ENCODE results near the gene AQP10. TPM values are rescaled to one million over a fixed set of nuclear protein-coding genes. Genes with fewer than 3 reads are reported as not detected.
"Not testable (repeated sequence)": the region's sequence is repeated elsewhere in the genome, so short reads cannot be mapped to it uniquely, and the experiment has no call there.

The AQP10 gene
- total RNA-seq, 1 experiment from 2014 or later: not detected

DNA sequence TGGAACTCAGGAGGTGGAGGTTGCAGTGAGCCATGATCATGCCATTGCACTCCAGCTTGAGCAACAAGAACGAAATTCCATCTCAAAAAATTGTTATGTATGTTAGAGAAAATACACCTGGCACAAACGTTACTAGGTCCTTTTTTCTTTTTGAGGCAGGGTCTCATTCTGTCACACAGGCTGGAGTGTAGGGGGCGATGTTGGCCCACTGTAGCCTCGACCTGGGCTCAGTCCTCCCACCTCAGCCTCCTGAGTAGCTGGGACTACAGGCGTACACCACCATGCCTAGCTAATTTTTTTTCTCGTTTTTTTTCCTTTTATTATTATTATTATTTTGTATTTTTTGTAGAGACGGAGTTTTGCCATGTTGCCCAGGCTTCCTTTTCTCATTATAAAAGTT lies 44.1 kb upstream of the AQP10 start:
- no peak for ATAC-seq
- Histone ChIP-seq H3K36me3 (ENCODE audit: control insufficient read depth, insufficient read depth, low read length) (peaks cover 6% of the 10 kb centered on the region; the same call in 1 of the 2 replicates), H3K27ac (ENCODE audit: low read length) (no peak overlapping the region), H3K9me3 (ENCODE audit: control insufficient read depth, insufficient read depth, low read depth, low read length) (no peaks in the 10 kb centered on the region), H3K4me1 (ENCODE audit: control insufficient read depth, insufficient read depth, low read length) (peaks cover 5% of the 10 kb centered on the region; the same call in 1 of the 2 replicates), H3K27me3 (ENCODE audit: control insufficient read depth, insufficient read depth, low read length) (no peaks in the 10 kb centered on the region), H3K4me3 (ENCODE audit: low read depth in 2 of 2, low read length in 2 of 2) (no peak overlapping the region)
- DNase-seq (ENCODE audit: low read depth, low spot score): no peak
- no TSS peak for BruUV-seq (replicated peaks)
- in situ Hi-C loops (cut with HindIII; ENCODE audit: low pct_unique_long_range_greater_than_20kb, low sequenced_read_pairs): no loop called here
- ChIA-PET POLR2A (no interaction called here), CTCF (interaction anchor here (2.1 kb wide), 1 partner anchor 59 kb away, joined by 11 read pairs; no protein-coding TSS in a partner anchor)
- intact Hi-C loops (cut with micrococcal nuclease; ENCODE audit: unreplicated experiment): no loop called here
- TF ChIP-seq, protein P1, sequence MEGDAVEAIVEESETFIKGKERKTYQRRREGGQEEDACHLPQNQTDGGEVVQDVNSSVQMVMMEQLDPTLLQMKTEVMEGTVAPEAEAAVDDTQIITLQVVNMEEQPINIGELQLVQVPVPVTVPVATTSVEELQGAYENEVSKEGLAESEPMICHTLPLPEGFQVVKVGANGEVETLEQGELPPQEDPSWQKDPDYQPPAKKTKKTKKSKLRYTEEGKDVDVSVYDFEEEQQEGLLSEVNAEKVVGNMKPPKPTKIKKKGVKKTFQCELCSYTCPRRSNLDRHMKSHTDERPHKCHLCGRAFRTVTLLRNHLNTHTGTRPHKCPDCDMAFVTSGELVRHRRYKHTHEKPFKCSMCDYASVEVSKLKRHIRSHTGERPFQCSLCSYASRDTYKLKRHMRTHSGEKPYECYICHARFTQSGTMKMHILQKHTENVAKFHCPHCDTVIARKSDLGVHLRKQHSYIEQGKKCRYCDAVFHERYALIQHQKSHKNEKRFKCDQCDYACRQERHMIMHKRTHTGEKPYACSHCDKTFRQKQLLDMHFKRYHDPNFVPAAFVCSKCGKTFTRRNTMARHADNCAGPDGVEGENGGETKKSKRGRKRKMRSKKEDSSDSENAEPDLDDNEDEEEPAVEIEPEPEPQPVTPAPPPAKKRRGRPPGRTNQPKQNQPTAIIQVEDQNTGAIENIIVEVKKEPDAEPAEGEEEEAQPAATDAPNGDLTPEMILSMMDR (IDR thresholded peaks at IDR 0.05): no peak
- TF ChIP-seq POLR2AphosphoS5 (IDR thresholded peaks at IDR 0.05; ENCODE audit: low read depth, low read length) (no peak), REST (IDR thresholded peaks at IDR 0.05; ENCODE audit: insufficient read depth in 1 of 2, low read depth in 2 of 2, low read length in 1 of 2) (no peak), SIN3A (IDR thresholded peaks at IDR 0.05; ENCODE audit: borderline replicate concordance, insufficient read depth, low read depth, low read length) (no peak), TCF7L2 (IDR thresholded peaks at IDR 0.05; ENCODE audit: low read depth, low read length) (no peak)

GRCh38 chr1:154287591-154287990 lies 33.3 kb upstream of the AQP10 start:
- H3K27ac ChIP-seq (ENCODE audit: low read length); H3K36me3 ChIP-seq (ENCODE audit: control insufficient read depth, insufficient read depth, low read length); CTCF ChIA-PET; ATAC-seq; POLR2A ChIA-PET; BruUV-seq (replicated peaks); intact Hi-C loops (cut with micrococcal nuclease; ENCODE audit: unreplicated experiment); H3K9me3 ChIP-seq (ENCODE audit: control insufficient read depth, insufficient read depth, low read depth, low read length); DNase-seq (ENCODE audit: low read depth, low spot score); in situ Hi-C loops (cut with HindIII; ENCODE audit: low pct_unique_long_range_greater_than_20kb, low sequenced_read_pairs); H3K27me3 ChIP-seq (ENCODE audit: control insufficient read depth, insufficient read depth, low read length); H3K4me1 ChIP-seq (ENCODE audit: control insufficient read depth, insufficient read depth, low read length); H3K4me3 ChIP-seq (ENCODE audit: low read depth in 2 of 2, low read length in 2 of 2): not testable (repeated sequence)

- no peak overlapping the region for H3K4me3 ChIP-seq (ENCODE audit: low read depth in 2 of 2, low read length in 2 of 2)
- no peaks in the 10 kb centered on the region for H3K27me3 ChIP-seq (ENCODE audit: control insufficient read depth, insufficient read depth, low read length)
- in situ Hi-C loops (cut with HindIII; ENCODE audit: low pct_unique_long_range_greater_than_20kb, low sequenced_read_pairs): no loop called here
- intact Hi-C loops (cut with micrococcal nuclease; ENCODE audit: unreplicated experiment): no loop called here
- H3K36me3 ChIP-seq (ENCODE audit: control insufficient read depth, insufficient read depth, low read length): no peaks in the 10 kb centered on the region
- BruUV-seq (replicated peaks): no TSS peak
- ATAC-seq (no peak), DNase-seq (ENCODE audit: low read depth, low spot score) (no peak)
- H3K4me1 ChIP-seq (ENCODE audit: control insufficient read depth, insufficient read depth, low read length): no peaks in the 10 kb centered on the region
- ChIA-PET POLR2A (no interaction called here), CTCF (interaction anchor here (0.5 kb wide), 1 partner anchor 95 kb away, joined by 4 read pairs; no protein-coding TSS in a partner anchor)
- no peak for TF ChIP-seq REST (IDR thresholded peaks at IDR 0.05; ENCODE audit: insufficient read depth in 1 of 2, low read depth in 2 of 2, low read length in 1 of 2)
- TF ChIP-seq, protein P1 (IDR thresholded peaks at IDR 0.05): no peak
- no peak for TF ChIP-seq POLR2AphosphoS5 (IDR thresholded peaks at IDR 0.05; ENCODE audit: low read depth, low read length)
- TF ChIP-seq SIN3A (IDR thresholded peaks at IDR 0.05; ENCODE audit: borderline replicate concordance, insufficient read depth, low read depth, low read length): no peak
- TF ChIP-seq TCF7L2 (IDR thresholded peaks at IDR 0.05; ENCODE audit: low read depth, low read length): no peak
- H3K27ac ChIP-seq (ENCODE audit: low read length): no peak overlapping the region
- H3K9me3 ChIP-seq (ENCODE audit: control insufficient read depth, insufficient read depth, low read depth, low read length): no peaks in the 10 kb centered on the region
These were observed 32.2 kb upstream of the AQP10 start for GRCh38 chr1:154288661-154289060.
